Astrocyte (in vitro differentiated cells and primary cell): ENCODE results near the gene KIAA1614. TPM values are rescaled to one million over a fixed set of nuclear protein-coding genes. Genes with fewer than 3 reads are reported as not detected.

ENCODE experiments used
- DNase-seq: peaks from one replicate; pipeline ENCODE4 v3.0.0-alpha.2; 2010; ENCODE audit warnings: low read depth
- FAIRE-seq: peaks from 2 replicates; lab custom pipeline; 2011; peaks lifted over from hg19 to GRCh38; lab: Jason Lieb, UNC
- H2AFZ ChIP-seq: 2 replicates; pipeline ENCODE4 v1.6.0; 2012; ENCODE audit warnings: low read depth, low read length, inconsistent platforms
- H3K27ac ChIP-seq: 2 replicates; pipeline ENCODE4 v1.5.1; 2011; ENCODE audit warnings: low read depth, low read length, inconsistent platforms
- H3K27me3 ChIP-seq: 2 replicates; pipeline ENCODE4 v1.6.0; 2011; ENCODE audit warnings: low read length, inconsistent platforms; ENCODE audit not compliant: insufficient read depth
- H3K36me3 ChIP-seq: 2 replicates; pipeline ENCODE4 v1.5.1; 2011; ENCODE audit warnings: low read length, inconsistent platforms; ENCODE audit not compliant: insufficient read depth
- H3K4me1 ChIP-seq: 2 replicates; pipeline ENCODE4 v1.5.1; 2011; ENCODE audit warnings: low read length, inconsistent platforms; ENCODE audit not compliant: insufficient read depth
- H3K4me2 ChIP-seq: 2 replicates; pipeline ENCODE4 v1.6.0; 2012; ENCODE audit warnings: low read length, inconsistent platforms
- H3K4me3 ChIP-seq: 2 replicates; pipeline ENCODE4 v1.5.1; 2011; ENCODE audit warnings: low read depth, mild to moderate bottlenecking, low read length, inconsistent platforms; ENCODE audit not compliant: insufficient read depth
- H3K79me2 ChIP-seq: 2 replicates; pipeline ENCODE4 v1.6.0; 2012; ENCODE audit warnings: mild to moderate bottlenecking, low read length, inconsistent platforms; ENCODE audit not compliant: insufficient read depth
- H3K9ac ChIP-seq: 2 replicates; pipeline ENCODE4 v1.6.0; 2012; ENCODE audit warnings: mild to moderate bottlenecking, low read length, inconsistent platforms
- H3K9me3 ChIP-seq: 2 replicates; pipeline ENCODE4 v1.5.1; 2012; ENCODE audit warnings: low read depth, mild to moderate bottlenecking, low read length, inconsistent platforms; ENCODE audit not compliant: insufficient read depth
- H4K20me1 ChIP-seq: 2 replicates; pipeline ENCODE4 v1.6.0; 2012; ENCODE audit warnings: low read length, inconsistent platforms; ENCODE audit not compliant: insufficient read depth
- H3K27ac Mint-ChIP-seq: one replicate; pipeline ENCODE4 v1.8.0; 2021; ENCODE audit warnings: mild to moderate bottlenecking, mixed read lengths; ENCODE audit not compliant: unreplicated experiment
- H3K27me3 Mint-ChIP-seq: one replicate; pipeline ENCODE4 v1.8.0; 2021; ENCODE audit warnings: low read depth, mixed read lengths; ENCODE audit not compliant: unreplicated experiment
- H3K36me3 Mint-ChIP-seq: one replicate; pipeline ENCODE4 v1.8.0; 2021; ENCODE audit warnings: low read depth, mixed read lengths; ENCODE audit not compliant: unreplicated experiment
- H3K4me1 Mint-ChIP-seq: one replicate; pipeline ENCODE4 v1.8.0; 2021; ENCODE audit warnings: low read depth, mixed read lengths; ENCODE audit not compliant: unreplicated experiment
- H3K4me3 Mint-ChIP-seq: one replicate; pipeline ENCODE4 v1.8.0; 2021; ENCODE audit warnings: mild to moderate bottlenecking, moderate library complexity, mixed read lengths; ENCODE audit not compliant: unreplicated experiment
- H3K9me3 Mint-ChIP-seq: one replicate; pipeline ENCODE4 v1.8.0; 2021; ENCODE audit warnings: mild to moderate bottlenecking, mixed read lengths; ENCODE audit not compliant: unreplicated experiment
- EZH2 ChIP-seq: IDR thresholded peaks from 2 replicates; pipeline ENCODE4 v1.6.1; 2012; ENCODE audit warnings: mild to moderate bottlenecking, low read length, inconsistent platforms; ENCODE audit not compliant: insufficient read depth
- total RNA-seq: library from RNA; stranded (reverse); gene quantifications from 2 replicates; pipeline ENCODE4 v1.2.1, GENCODE V29; 2021
- TF ChIP-seq, protein P1 (sequence below): IDR thresholded peaks from 2 replicates; pipeline ENCODE4 v1.5.1; 2011; ENCODE audit warnings: low read depth, mild to moderate bottlenecking, inconsistent platforms, low read length, moderate library complexity; ENCODE audit not compliant: insufficient read depth

Gene KIAA1614
- total RNA-seq, 1 donor from 2014 or later = 0.84 TPM

GRCh38 chr1:180951186-180951745 is 38.6 kb downstream of the KIAA1614 start:
- FAIRE-seq (no peak), DNase-seq (no peak)
- Histone ChIP-seq H3K36me3 (no peaks in the 10 kb centered on the region), H3K79me2 (no peaks in the 10 kb centered on the region), H3K9ac (no peak overlapping the region), H3K9me3 (peaks cover 14% of the 10 kb centered on the region), H3K4me3 (no peak overlapping the region), H3K4me1 (peaks cover 8% of the 10 kb centered on the region), H3K27ac (no peak overlapping the region), H3K4me2 (no peak overlapping the region), H3K27me3 (no peaks in the 10 kb centered on the region), H4K20me1 (peaks cover 12% of the 10 kb centered on the region), H2AFZ (no peak overlapping the region)
- Mint-ChIP-seq H3K4me3 (no peak overlapping the region), H3K9me3 (peaks cover 22% of the 10 kb centered on the region), H3K36me3 (peaks cover 36% of the 10 kb centered on the region), H3K27ac (no peak overlapping the region), H3K27me3 (no peaks in the 10 kb centered on the region), H3K4me1 (no peaks in the 10 kb centered on the region)
- TF ChIP-seq, protein P1, sequence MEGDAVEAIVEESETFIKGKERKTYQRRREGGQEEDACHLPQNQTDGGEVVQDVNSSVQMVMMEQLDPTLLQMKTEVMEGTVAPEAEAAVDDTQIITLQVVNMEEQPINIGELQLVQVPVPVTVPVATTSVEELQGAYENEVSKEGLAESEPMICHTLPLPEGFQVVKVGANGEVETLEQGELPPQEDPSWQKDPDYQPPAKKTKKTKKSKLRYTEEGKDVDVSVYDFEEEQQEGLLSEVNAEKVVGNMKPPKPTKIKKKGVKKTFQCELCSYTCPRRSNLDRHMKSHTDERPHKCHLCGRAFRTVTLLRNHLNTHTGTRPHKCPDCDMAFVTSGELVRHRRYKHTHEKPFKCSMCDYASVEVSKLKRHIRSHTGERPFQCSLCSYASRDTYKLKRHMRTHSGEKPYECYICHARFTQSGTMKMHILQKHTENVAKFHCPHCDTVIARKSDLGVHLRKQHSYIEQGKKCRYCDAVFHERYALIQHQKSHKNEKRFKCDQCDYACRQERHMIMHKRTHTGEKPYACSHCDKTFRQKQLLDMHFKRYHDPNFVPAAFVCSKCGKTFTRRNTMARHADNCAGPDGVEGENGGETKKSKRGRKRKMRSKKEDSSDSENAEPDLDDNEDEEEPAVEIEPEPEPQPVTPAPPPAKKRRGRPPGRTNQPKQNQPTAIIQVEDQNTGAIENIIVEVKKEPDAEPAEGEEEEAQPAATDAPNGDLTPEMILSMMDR = no peak
- no peak for TF ChIP-seq EZH2

DNA sequence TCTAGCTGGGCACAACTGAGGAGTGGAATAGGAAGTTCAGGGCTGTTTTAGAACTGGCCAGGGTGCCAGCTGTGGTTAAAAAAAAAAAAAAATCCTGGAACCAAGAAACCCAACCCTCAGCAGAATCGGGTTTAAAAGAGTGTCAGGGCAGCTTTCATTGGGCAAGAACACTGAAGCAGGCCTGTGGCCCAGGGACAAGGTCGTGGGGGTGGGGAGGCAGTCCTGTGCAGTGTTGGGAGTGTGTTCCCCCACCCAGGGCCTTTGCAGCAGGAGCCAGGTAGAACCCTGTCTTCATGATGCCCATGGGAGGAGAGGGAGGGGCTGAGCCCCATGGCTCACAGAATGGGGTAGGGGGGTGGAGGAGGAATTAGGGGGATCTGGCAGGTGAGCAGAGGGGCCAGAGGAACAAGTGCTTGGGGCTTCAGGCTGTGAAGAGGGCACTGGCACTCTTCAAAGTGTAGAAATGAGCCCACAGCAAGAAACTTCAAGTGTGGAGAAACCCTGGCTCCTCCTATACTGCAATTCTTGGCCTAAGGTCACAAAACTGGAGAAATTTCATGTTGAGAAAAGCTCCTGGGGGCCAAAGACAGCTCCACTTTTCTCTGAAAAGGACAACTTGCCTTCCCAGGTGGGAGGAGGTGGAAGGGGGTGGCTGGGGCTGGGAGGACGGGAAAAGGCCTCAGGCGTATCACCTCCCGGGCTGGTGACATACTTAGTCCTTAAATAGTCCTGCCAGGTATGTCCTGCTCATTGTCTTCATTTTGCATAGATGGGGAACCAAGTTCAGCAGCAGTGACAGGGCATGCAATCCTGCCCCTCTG is 39.3 kb downstream of the KIAA1614 start:
- H3K36me3 Mint-ChIP-seq = peaks cover 29% of the 10 kb centered on the region
- no peak overlapping the region for H3K4me2 ChIP-seq

More for the DNA sequence above, 39.3 kb downstream of the KIAA1614 start:
- Mint-ChIP-seq H3K27ac (no peak overlapping the region), H3K9me3 (peaks cover 14% of the 10 kb centered on the region), H3K4me3 (no peak overlapping the region), H3K4me1 (no peaks in the 10 kb centered on the region), H3K27me3 (no peaks in the 10 kb centered on the region)
- no peaks in the 10 kb centered on the region for H3K36me3 ChIP-seq
- no peak for FAIRE-seq
- DNase-seq = no peak
- H4K20me1 ChIP-seq = peaks cover 13% of the 10 kb centered on the region
- no peaks in the 10 kb centered on the region for H3K79me2 ChIP-seq
- H3K27me3 ChIP-seq = no peaks in the 10 kb centered on the region
- peaks cover 8% of the 10 kb centered on the region for H3K4me1 ChIP-seq
- no peak overlapping the region for H3K4me3 ChIP-seq
- H2AFZ ChIP-seq = no peak overlapping the region
- no peak overlapping the region for H3K27ac ChIP-seq
- TF ChIP-seq, protein P1 = no peak
- TF ChIP-seq EZH2 = no peak
- H3K9ac ChIP-seq = no peak overlapping the region
- H3K9me3 ChIP-seq = peaks cover 7% of the 10 kb centered on the region
